8988T (cell line): ENCODE data around the gene ZBTB45.
A peak's percentile ranks its signal among the peaks of the same experiment; 100 is the strongest.
"Not testable (repeated sequence)": the region's sequence is repeated elsewhere in the genome, so short reads cannot be mapped to it uniquely, and the experiment has no call there.

ENCODE experiments used
- DNase-seq: peaks from one replicate; pipeline ENCODE4 v3.0.0; 2011

ZBTB45 gene

GRCh38 chr19:58474291-58474996 lies 45.2 kb downstream of the ZBTB45 start:
- no peak for DNase-seq

- no peak for DNase-seq
Measured at GRCh38 chr19:58473775-58474174, 45.8 kb downstream of the ZBTB45 start.

- DNase-seq: no peak
Measured at GRCh38 chr19:58471736-58472135, 47.9 kb downstream of the ZBTB45 start.

- DNase-seq: not testable (repeated sequence)
Measured at GRCh38 chr19:58470837-58471543, 48.6 kb downstream of the ZBTB45 start.

GRCh38 chr19:58469241-58470013 lies 50.2 kb downstream of the ZBTB45 start:
- no peak for DNase-seq

GRCh38 chr19:58468216-58468839 lies 51.3 kb downstream of the ZBTB45 start:
- DNase-seq: no peak

GRCh38 chr19:58466760-58467589 lies 52.6 kb downstream of the ZBTB45 start, which contains the start of gene ZNF324:
Gene ZNF324 (plus strand): TSS chr19:58467080. CDS start chr19:58469186, 2,106 bp downstream.
- peak; percentile 87 for DNase-seq

GRCh38 chr19:58466089-58466759 lies 53.4 kb downstream of the ZBTB45 start:
- DNase-seq: no peak
